HPDE6-E6E7 (cell line): Measurements from ENCODE around the gene NRAS.

Source experiments
- DNase-seq: peaks from one replicate; pipeline ENCODE4 v3.0.0; 2011; ENCODE audit warnings: missing footprints; ENCODE audit errors: extremely low spot score

Gene NRAS

GRCh38 chr1:114728553-114728952 lies 12.0 kb upstream of the NRAS start:
- no peak for DNase-seq

- no peak for DNase-seq
Observed at GRCh38 chr1:114725230-114725629, 8.7 kb upstream of the NRAS start.

- DNase-seq, result no peak
Observed at GRCh38 chr1:114723915-114724314, 7.3 kb upstream of the NRAS start.

GRCh38 chr1:114723457-114723856 lies 6.9 kb upstream of the NRAS start:
- no peak for DNase-seq

GRCh38 chr1:114720492-114720891 lies 3.9 kb upstream of the NRAS start:
- no peak for DNase-seq

GRCh38 chr1:114719424-114719787 lies 2.8 kb upstream of the NRAS start:
- DNase-seq, result no peak

- DNase-seq, result no peak
Observed at GRCh38 chr1:114718661-114719423, 2.3 kb upstream of the NRAS start.

- no peak for DNase-seq
Observed at GRCh38 chr1:114715952-114716303, 643 bp downstream of the NRAS start.

- no peak for DNase-seq
Observed at GRCh38 chr1:114712977-114713376, 3.6 kb downstream of the NRAS start.

GRCh38 chr1:114710360-114710759 lies 6.2 kb downstream of the NRAS start:
- no peak for DNase-seq

- no peak for DNase-seq
Observed at GRCh38 chr1:114707604-114708003, 9.0 kb downstream of the NRAS start.

- DNase-seq, result no peak
Observed at GRCh38 chr1:114703242-114703641, 13.3 kb downstream of the NRAS start.

GRCh38 chr1:114702737-114703136 lies 13.8 kb downstream of the NRAS start:
- DNase-seq, result no peak

GRCh38 chr1:114701931-114702330 lies 14.6 kb downstream of the NRAS start:
- no peak for DNase-seq

- no peak for DNase-seq
Observed at GRCh38 chr1:114700036-114700600, 16.5 kb downstream of the NRAS start.

GRCh38 chr1:114696810-114697209 lies 19.8 kb downstream of the NRAS start:
- DNase-seq, result no peak

- no peak for DNase-seq
Observed at GRCh38 chr1:114695430-114696058, 21.0 kb downstream of the NRAS start, which contains the start of gene AMPD1. TSS of gene AMPD1 (minus strand) at chr1:114695546. CDS start at chr1:114695471, 75 bp downstream.

GRCh38 chr1:114694540-114695310 lies 21.8 kb downstream of the NRAS start:
- no peak for DNase-seq

- no peak for DNase-seq
Observed at GRCh38 chr1:114692947-114693346, 23.6 kb downstream of the NRAS start.

GRCh38 chr1:114691061-114691460 lies 25.5 kb downstream of the NRAS start:
- no peak for DNase-seq

- no peak for DNase-seq
Observed at GRCh38 chr1:114690148-114690547, 26.4 kb downstream of the NRAS start.

GRCh38 chr1:114688526-114688925 lies 28.0 kb downstream of the NRAS start:
- DNase-seq, result no peak
